IPS DF 4.7 (cell line): ENCODE measurements around the gene SOX13.

ENCODE experiments used
- DNase-seq: peaks from one replicate; pipeline ENCODE4 v3.0.0-alpha.2; 2013; ENCODE audit warnings: low spot score; ENCODE audit errors: extremely low read depth

Gene SOX13

GRCh38 chr1:204105131-204105515 lies 32.2 kb downstream of the SOX13 start:
- no peak for DNase-seq

GRCh38 chr1:204106825-204107224 lies 33.9 kb downstream of the SOX13 start:
- no peak for DNase-seq

GRCh38 chr1:204107892-204108291 lies 35.0 kb downstream of the SOX13 start:
- no peak for DNase-seq

- DNase-seq: peak; percentile 91
Measured at GRCh38 chr1:204108312-204109141, 35.6 kb downstream of the SOX13 start.

- no peak for DNase-seq
Measured at GRCh38 chr1:204110894-204111633, 38.1 kb downstream of the SOX13 start.

- DNase-seq: no peak
Measured at GRCh38 chr1:204112876-204113730, 40.2 kb downstream of the SOX13 start.

GRCh38 chr1:204113896-204114295 lies 41.0 kb downstream of the SOX13 start:
- no peak for DNase-seq

GRCh38 chr1:204114606-204115005 lies 41.7 kb downstream of the SOX13 start:
- no peak for DNase-seq

GRCh38 chr1:204115116-204115515 lies 42.2 kb downstream of the SOX13 start:
- DNase-seq: no peak

GRCh38 chr1:204116539-204116938 lies 43.6 kb downstream of the SOX13 start:
- DNase-seq: no peak

- DNase-seq: no peak
Measured at GRCh38 chr1:204121840-204122555, 49.1 kb downstream of the SOX13 start.

GRCh38 chr1:204123376-204123775 lies 50.5 kb downstream of the SOX13 start:
- DNase-seq: no peak

GRCh38 chr1:204124639-204125038 lies 51.7 kb downstream of the SOX13 start:
- no peak for DNase-seq

GRCh38 chr1:204125759-204126351 lies 52.9 kb downstream of the SOX13 start:
- DNase-seq: no peak

- DNase-seq: no peak
Measured at GRCh38 chr1:204126386-204126785, 53.5 kb downstream of the SOX13 start.

- DNase-seq: no peak
Measured at GRCh38 chr1:204126956-204127355, 54.0 kb downstream of the SOX13 start.

- DNase-seq: no peak
Measured at GRCh38 chr1:204127597-204128242, 54.8 kb downstream of the SOX13 start.

GRCh38 chr1:204128464-204128963 lies 55.6 kb downstream of the SOX13 start:
- no peak for DNase-seq

- no peak for DNase-seq
Measured at GRCh38 chr1:204128964-204129896, 56.3 kb downstream of the SOX13 start.
